IgD-negative memory B cell (primary cell): ENCODE measurements around the gene GFRA1. TPM values are rescaled to one million over a fixed set of nuclear protein-coding genes. Genes with fewer than 3 reads are reported as not detected.

Experiments used
- H3K27ac Mint-ChIP-seq, 3 donors: one replicate each; pipeline ENCODE4 v1.8.0; 2020 to 2022; ENCODE audit warnings: mild to moderate bottlenecking in 3 of 3, mixed read lengths in 3 of 3, moderate library complexity in 1 of 3
- H3K27me3 Mint-ChIP-seq: one replicate; pipeline ENCODE4 v1.8.0; 2021; ENCODE audit warnings: mixed read lengths
- H3K36me3 Mint-ChIP-seq: one replicate; pipeline ENCODE4 v1.8.0; 2020; ENCODE audit warnings: mild to moderate bottlenecking, mixed read lengths
- H3K4me1 Mint-ChIP-seq, 3 donors: one replicate each; pipeline ENCODE4 v1.8.0; 2020 to 2022; ENCODE audit warnings: mixed read lengths in 3 of 3, mild to moderate bottlenecking in 1 of 3
- H3K4me3 Mint-ChIP-seq, 4 donors: one replicate each; pipeline ENCODE4 v1.8.0; 2020 to 2022; ENCODE audit warnings: mild to moderate bottlenecking in 4 of 4, mixed read lengths in 4 of 4, moderate library complexity in 3 of 4
- H3K9me3 Mint-ChIP-seq, 3 donors: one replicate each; pipeline ENCODE4 v1.8.0; 2020 to 2021; ENCODE audit warnings: mixed read lengths in 3 of 3, mild to moderate bottlenecking in 1 of 3
- polyA plus RNA-seq: library from polyadenylated mRNA; unstranded; fragments of 300-500 nt; fragmentation: Illumina TruSeq; gene quantifications from one replicate; pipeline ENCODE4 v1.2.3, GENCODE V29; 2021

The GFRA1 gene
- polyA plus RNA-seq, 1 donor from 2014 or later = not detected

DNA sequence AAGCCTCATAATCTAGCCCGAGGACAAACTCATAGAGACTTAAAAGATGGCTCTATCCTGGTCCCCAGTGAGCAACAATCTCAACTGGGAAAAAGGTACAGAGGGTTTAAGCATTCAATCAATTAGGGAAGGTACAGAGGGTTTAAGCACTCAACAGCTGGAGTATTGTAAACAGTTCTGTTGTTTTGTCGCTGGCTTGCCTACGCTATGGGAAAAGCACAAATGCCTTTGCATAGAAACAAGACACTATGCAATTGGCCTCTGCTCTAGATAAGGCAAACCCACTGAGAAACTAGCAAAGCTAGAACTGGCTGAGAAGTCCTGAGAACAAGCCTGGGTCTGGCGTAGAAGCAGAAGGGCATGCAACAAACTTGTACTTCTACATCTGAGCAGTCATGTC lies 69.3 kb downstream of the GFRA1 start:
- H3K27me3 Mint-ChIP-seq = no peaks in the 10 kb centered on the region
- H3K9me3 Mint-ChIP-seq = peaks cover 0 to 2% (median 0%) of the 10 kb centered on the region in 3 donors
- H3K4me3 Mint-ChIP-seq = no peak overlapping the region
- no peaks in the 10 kb centered on the region for H3K36me3 Mint-ChIP-seq
- H3K4me1 Mint-ChIP-seq = no peaks in the 10 kb centered on the region
- no peak overlapping the region for H3K27ac Mint-ChIP-seq

- Mint-ChIP-seq H3K27ac (no peak overlapping the region), H3K4me1 (no peaks in the 10 kb centered on the region), H3K9me3 (peaks cover 0 to 2% (median 0%) of the 10 kb centered on the region in 3 donors), H3K27me3 (no peaks in the 10 kb centered on the region), H3K36me3 (no peaks in the 10 kb centered on the region), H3K4me3 (no peak overlapping the region)
Observed at GRCh38 chr10:116201670-116202430, 71.2 kb downstream of the GFRA1 start.

DNA sequence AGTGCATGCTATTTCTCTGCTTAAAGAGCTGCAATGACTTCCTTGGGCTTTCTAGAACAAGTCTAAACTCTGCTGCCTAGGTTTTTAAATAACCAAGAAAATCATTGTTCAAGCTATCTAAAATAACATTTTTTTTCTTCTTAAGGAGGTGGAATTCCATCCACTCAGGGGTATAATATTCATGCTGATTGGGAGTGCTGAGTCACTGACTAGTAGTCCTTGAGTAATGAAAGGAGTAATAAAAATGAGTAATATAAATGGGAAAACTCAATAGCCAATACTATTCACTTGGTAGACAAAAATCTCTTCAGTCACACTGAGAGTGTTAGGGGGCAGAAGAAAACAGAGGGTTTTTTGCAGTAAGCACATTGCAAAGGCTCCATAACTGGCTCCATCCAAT lies 72.0 kb downstream of the GFRA1 start:
- Mint-ChIP-seq H3K27me3 (no peaks in the 10 kb centered on the region), H3K4me3 (no peak overlapping the region), H3K4me1 (no peaks in the 10 kb centered on the region), H3K27ac (no peak overlapping the region), H3K9me3 (peaks cover 0 to 2% (median 0%) of the 10 kb centered on the region in 3 donors), H3K36me3 (no peaks in the 10 kb centered on the region)

DNA sequence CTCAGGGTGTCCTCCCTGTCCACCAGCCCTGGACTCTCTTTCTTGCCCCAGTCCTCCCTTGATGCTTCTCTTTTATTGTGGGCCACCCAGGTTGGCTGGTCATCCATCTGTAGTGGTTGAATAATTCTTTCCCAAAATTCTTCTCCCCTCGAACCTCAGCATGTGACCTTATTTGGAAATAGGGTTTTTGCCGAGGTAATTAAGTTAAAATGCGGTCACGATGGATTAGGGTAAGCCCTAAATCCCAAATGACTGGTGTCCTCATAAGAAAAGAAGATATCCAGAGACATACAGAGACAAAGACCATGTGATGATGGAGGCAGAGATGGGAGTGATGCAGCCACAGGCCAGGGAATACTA lies 74.3 kb downstream of the GFRA1 start:
- Mint-ChIP-seq H3K9me3 (peaks cover 0 to 10% (median 2%) of the 10 kb centered on the region in 3 donors), H3K36me3 (no peaks in the 10 kb centered on the region), H3K27ac (no peak overlapping the region), H3K27me3 (no peaks in the 10 kb centered on the region), H3K4me1 (no peaks in the 10 kb centered on the region), H3K4me3 (no peak overlapping the region)

DNA sequence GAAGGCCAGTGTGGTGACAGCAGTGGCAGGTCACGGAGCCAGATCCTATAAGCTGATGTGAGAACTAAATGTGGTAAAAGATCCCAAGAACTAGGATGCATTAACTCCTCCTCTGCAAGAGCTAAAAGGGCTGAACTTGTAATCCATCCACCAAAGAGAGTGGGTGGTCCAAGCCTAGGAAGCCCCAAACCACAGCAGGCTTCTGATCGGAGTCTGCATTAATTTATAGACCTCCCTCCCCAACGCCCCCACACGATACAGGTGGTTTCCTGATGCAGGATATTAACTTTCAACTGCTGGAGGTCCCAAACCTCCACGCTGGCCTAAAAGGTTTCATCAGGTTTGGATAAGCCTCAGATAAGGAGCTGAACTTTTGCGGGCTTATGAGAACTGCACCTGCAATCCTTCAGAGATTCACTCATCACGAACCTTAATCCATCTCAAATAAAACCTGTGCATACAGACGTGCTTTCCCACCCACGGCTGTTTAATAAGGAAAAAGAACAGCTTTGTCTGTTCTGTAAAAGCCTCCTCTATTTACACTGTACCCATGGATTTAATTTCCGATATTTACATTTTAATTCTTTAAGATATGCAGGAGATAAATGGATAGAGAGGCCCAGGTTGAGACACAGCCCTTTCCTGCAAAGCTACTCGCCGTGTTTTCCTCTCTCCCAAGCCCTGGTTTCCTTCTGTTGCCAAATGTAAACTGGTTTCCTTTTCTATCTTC lies 74.9 kb downstream of the GFRA1 start:
- Mint-ChIP-seq H3K27me3 (no peaks in the 10 kb centered on the region), H3K36me3 (no peaks in the 10 kb centered on the region), H3K4me3 (no peak overlapping the region), H3K9me3 (peaks cover 0 to 10% (median 2%) of the 10 kb centered on the region in 3 donors), H3K27ac (no peak overlapping the region), H3K4me1 (no peaks in the 10 kb centered on the region)

DNA sequence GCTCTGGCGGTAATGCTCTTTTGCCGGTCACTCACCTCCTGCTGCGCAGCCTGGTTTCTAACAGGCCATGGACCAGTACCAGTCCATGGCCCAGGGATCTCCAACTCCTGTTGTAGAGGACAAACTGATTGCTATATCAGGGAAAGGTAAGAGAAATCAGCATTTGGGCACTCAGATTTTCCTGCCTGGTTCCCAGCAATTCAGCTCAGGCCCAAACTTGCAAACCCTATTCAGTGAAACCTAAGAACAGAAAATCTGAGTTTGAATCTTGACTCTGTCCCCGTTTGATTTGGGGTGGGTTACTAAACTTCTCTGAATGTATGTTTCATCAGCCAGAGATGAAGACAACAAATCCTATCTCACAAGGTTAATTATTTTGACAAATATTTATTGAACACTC lies 77.4 kb downstream of the GFRA1 start:
- Mint-ChIP-seq H3K27ac (no peak overlapping the region), H3K4me1 (no peaks in the 10 kb centered on the region), H3K9me3 (peaks cover 0 to 8% (median 2%) of the 10 kb centered on the region in 3 donors), H3K27me3 (no peaks in the 10 kb centered on the region), H3K36me3 (no peaks in the 10 kb centered on the region), H3K4me3 (no peak overlapping the region)

GRCh38 chr10:116195039-116195438 lies 78.0 kb downstream of the GFRA1 start:
- peaks cover 0 to 8% (median 4%) of the 10 kb centered on the region in 3 donors for H3K9me3 Mint-ChIP-seq
- no peaks in the 10 kb centered on the region for H3K4me1 Mint-ChIP-seq
- H3K36me3 Mint-ChIP-seq = no peaks in the 10 kb centered on the region
- no peak overlapping the region for H3K27ac Mint-ChIP-seq
- H3K4me3 Mint-ChIP-seq = peak overlapping the region in 1 of 4 donors; percentile 67
- H3K27me3 Mint-ChIP-seq = no peaks in the 10 kb centered on the region

GRCh38 chr10:116194061-116194460 lies 78.9 kb downstream of the GFRA1 start:
- peaks cover 4 to 8% (median 5%) of the 10 kb centered on the region in 3 donors for H3K9me3 Mint-ChIP-seq
- H3K36me3 Mint-ChIP-seq = peaks cover 1% of the 10 kb centered on the region
- no peaks in the 10 kb centered on the region for H3K27me3 Mint-ChIP-seq
- H3K4me1 Mint-ChIP-seq = no peaks in the 10 kb centered on the region
- no peak overlapping the region for H3K27ac Mint-ChIP-seq
- H3K4me3 Mint-ChIP-seq = no peak overlapping the region

DNA sequence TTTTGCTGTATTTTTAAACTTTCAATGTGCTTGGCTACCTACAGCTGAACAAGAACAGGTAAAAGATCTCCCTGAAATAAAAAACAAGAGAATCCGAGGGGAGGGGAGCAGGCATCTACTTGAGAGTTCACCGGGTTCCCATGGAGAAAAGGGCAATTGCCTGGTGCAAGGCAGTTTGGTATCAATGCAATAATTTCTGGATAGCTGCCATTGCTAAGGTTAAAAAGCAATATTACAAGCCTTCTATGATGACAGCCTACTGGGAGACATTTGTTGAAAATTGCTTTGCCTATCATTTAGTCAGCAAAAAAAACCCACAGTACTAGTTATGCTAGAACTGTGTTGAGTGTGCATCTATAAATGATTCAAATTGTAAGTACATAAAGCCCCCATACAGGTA lies 82.1 kb downstream of the GFRA1 start:
- Mint-ChIP-seq H3K36me3 (peaks cover 1% of the 10 kb centered on the region), H3K9me3 (peaks cover 4 to 8% (median 6%) of the 10 kb centered on the region in 3 donors), H3K27me3 (no peaks in the 10 kb centered on the region), H3K4me1 (no peaks in the 10 kb centered on the region), H3K4me3 (no peak overlapping the region), H3K27ac (no peak overlapping the region)

- H3K27ac Mint-ChIP-seq = no peak overlapping the region
- no peak overlapping the region for H3K4me3 Mint-ChIP-seq
- peaks cover 1% of the 10 kb centered on the region for H3K36me3 Mint-ChIP-seq
- H3K4me1 Mint-ChIP-seq = no peaks in the 10 kb centered on the region
- peaks cover 1 to 6% (median 2%) of the 10 kb centered on the region in 3 donors for H3K9me3 Mint-ChIP-seq
- H3K27me3 Mint-ChIP-seq = no peaks in the 10 kb centered on the region
Observed at GRCh38 chr10:116186273-116186672, 86.7 kb downstream of the GFRA1 start.

GRCh38 chr10:116185199-116185867 lies 87.7 kb downstream of the GFRA1 start:
- peaks cover 1% of the 10 kb centered on the region for H3K36me3 Mint-ChIP-seq
- peaks cover 0 to 6% (median 1%) of the 10 kb centered on the region in 3 donors for H3K9me3 Mint-ChIP-seq
- H3K4me1 Mint-ChIP-seq = no peaks in the 10 kb centered on the region
- no peak overlapping the region for H3K4me3 Mint-ChIP-seq
- no peaks in the 10 kb centered on the region for H3K27me3 Mint-ChIP-seq
- H3K27ac Mint-ChIP-seq = no peak overlapping the region

- H3K27ac Mint-ChIP-seq = no peak overlapping the region
- no peaks in the 10 kb centered on the region for H3K4me1 Mint-ChIP-seq
- no peaks in the 10 kb centered on the region for H3K27me3 Mint-ChIP-seq
- no peak overlapping the region for H3K4me3 Mint-ChIP-seq
- H3K9me3 Mint-ChIP-seq = peaks cover 0 to 5% (median 1%) of the 10 kb centered on the region in 3 donors
- peaks cover 2% of the 10 kb centered on the region for H3K36me3 Mint-ChIP-seq
Observed at GRCh38 chr10:116184512-116184794, 88.6 kb downstream of the GFRA1 start.

DNA sequence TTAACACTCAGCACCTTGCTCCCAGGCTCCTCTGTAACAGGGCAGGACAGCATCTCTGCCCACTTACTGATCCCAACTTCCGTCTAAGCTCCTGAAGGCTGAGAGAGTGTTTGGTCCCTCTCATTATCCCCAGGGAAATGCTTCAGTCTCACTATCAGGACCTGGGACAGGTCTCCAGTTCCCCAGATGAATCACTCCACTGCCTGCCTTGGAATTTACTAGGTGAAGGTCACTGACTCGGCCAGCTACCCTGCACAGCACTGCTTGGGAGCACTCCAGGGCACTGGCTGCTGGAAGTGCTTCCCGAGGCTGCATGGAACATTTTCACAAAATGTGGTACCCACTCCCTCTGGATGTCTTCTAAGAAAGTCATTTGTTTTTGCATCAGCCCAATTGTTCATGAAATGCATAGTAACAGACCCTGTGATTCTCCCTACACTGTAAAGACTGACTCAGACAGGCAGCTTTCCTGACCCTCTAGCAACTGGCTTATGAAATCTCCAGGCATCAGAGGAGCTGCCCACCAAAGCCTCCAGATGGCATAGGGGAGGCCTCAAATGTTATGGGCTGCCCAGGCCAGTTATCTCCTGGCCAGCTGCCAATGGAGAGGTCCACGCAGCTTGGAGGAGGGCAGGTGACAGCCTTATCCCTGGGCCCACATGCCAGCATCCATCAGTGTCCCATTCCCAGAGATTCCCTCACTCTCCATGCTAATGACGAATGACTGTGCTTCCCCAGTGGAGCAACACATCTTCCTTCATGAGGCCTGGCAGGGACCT lies 89.1 kb downstream of the GFRA1 start:
- H3K4me1 Mint-ChIP-seq = no peaks in the 10 kb centered on the region
- no peaks in the 10 kb centered on the region for H3K27me3 Mint-ChIP-seq
- peaks cover 0 to 1% (median 0%) of the 10 kb centered on the region in 3 donors for H3K9me3 Mint-ChIP-seq
- H3K36me3 Mint-ChIP-seq = peaks cover 1% of the 10 kb centered on the region
- H3K27ac Mint-ChIP-seq = no peak overlapping the region
- H3K4me3 Mint-ChIP-seq = no peak overlapping the region

- H3K9me3 Mint-ChIP-seq = peaks cover 0 to 3% (median 0%) of the 10 kb centered on the region in 3 donors
- H3K4me1 Mint-ChIP-seq = no peaks in the 10 kb centered on the region
- no peaks in the 10 kb centered on the region for H3K27me3 Mint-ChIP-seq
- H3K36me3 Mint-ChIP-seq = peaks cover 1% of the 10 kb centered on the region
- no peak overlapping the region for H3K27ac Mint-ChIP-seq
- no peak overlapping the region for H3K4me3 Mint-ChIP-seq
Observed at GRCh38 chr10:116182426-116182825, 90.6 kb downstream of the GFRA1 start.

DNA sequence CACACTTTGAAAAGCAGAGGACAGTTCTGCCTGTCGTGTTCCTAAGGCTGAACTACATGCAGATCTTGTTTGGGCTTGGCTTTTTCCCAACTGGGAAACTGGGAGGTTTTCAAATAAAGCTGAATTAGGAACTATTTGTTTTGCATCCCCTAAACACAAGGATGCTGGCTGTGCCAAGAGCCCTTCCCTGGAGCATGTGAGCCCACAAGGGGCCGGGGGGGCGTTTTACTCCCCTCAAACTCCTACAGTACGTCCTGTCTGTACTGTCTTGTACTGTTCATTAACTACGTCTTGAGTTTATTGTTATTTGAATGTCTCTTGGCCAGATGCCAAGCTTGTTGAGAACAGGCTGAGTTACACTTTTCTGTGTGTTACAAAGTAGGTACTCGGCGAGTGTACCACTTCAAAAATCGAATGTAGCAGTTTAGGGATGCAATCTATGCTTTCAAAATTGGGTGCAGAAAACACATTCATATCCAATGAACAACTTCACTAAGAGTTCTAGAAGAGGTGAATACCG lies 94.9 kb downstream of the GFRA1 start:
- Mint-ChIP-seq H3K4me3 (no peak overlapping the region), H3K4me1 (no peaks in the 10 kb centered on the region), H3K36me3 (peaks cover 1% of the 10 kb centered on the region), H3K27me3 (no peaks in the 10 kb centered on the region), H3K27ac (no peak overlapping the region), H3K9me3 (peaks cover 0 to 2% (median 0%) of the 10 kb centered on the region in 3 donors)
